Chondrocyte (in vitro differentiated cells): ENCODE measurements around the gene ADAMTS14. TPM values are rescaled to one million over a fixed set of nuclear protein-coding genes. Genes with fewer than 3 reads are reported as not detected.

Experiments
- DNase-seq: peaks from one replicate; pipeline ENCODE4 v3.0.0; 2021; ENCODE audit warnings: mixed read lengths, low spot score
- H3K27ac Mint-ChIP-seq: one replicate; pipeline ENCODE4 v1.8.0; 2021; ENCODE audit warnings: mild to moderate bottlenecking, moderate library complexity, mixed read lengths; ENCODE audit not compliant: unreplicated experiment
- H3K27me3 Mint-ChIP-seq: 2 replicates; pipeline ENCODE4 v1.8.0; 2021; ENCODE audit warnings: low read depth, mixed read lengths
- H3K36me3 Mint-ChIP-seq: 2 replicates; pipeline ENCODE4 v1.8.0; 2021; ENCODE audit warnings: low read depth, mixed read lengths
- H3K4me1 Mint-ChIP-seq: 2 replicates; pipeline ENCODE4 v1.8.0; 2021; ENCODE audit warnings: low read depth, mild to moderate bottlenecking, mixed read lengths
- H3K4me3 Mint-ChIP-seq: one replicate; pipeline ENCODE4 v1.8.0; 2021; ENCODE audit warnings: mild to moderate bottlenecking, moderate library complexity, mixed read lengths; ENCODE audit not compliant: unreplicated experiment
- H3K9me3 Mint-ChIP-seq: 2 replicates; pipeline ENCODE4 v1.8.0; 2021; ENCODE audit warnings: low read depth, mixed read lengths
- total RNA-seq: library from RNA; stranded (reverse); gene quantifications from 3 replicates; pipeline ENCODE4 v1.2.1, GENCODE V29; 2021
- TF ChIP-seq, protein P1 (sequence below): fragments of 200-600 bp; sonication (generic); IDR thresholded peaks from 2 replicates; pipeline ENCODE4 v1.5.0; 2021; ENCODE audit warnings: antibody characterized with exemption, mild to moderate bottlenecking, moderate library complexity

ADAMTS14 gene
- total RNA-seq, 1 donor from 2014 or later: 7.7 TPM

DNA sequence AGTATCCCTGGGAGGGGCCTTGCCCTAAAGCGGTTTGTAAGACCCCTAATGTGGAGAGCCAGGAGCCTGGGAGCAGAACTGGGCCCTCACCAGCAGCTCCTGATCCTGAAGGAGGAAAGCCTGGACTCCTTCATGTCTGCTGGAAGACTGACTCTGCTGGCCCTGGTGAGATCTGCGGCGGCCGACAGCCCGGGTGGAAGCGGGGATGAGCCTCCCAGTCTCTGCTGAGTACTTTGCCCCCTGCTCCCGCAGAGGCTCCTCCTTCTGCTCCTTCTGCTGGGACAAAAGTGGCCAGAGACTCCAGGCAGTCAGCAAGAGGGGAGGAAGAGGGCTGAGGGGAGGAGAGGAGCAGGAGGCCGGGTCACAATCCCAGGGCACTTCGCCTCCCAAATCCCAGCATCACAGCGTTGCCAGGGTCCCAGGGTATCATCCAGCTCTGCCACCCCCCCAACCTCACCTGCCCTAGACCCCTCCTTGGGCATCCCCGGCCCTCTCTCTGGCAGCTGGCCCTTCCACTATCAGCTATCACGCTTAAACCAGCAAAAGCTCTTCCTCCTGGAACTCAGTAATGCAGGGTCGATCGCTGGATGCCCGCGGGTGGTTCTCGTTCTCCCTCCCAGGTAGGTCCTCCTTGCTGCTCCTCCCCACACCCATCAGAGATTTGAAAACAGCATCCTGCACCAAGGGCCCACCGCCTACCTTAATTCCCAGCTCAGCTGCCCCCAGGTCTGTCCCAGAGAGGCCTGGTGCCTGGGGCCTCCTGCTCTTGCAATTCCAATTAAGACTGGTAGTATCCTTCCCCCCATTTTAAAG lies 105.0 kb downstream of the ADAMTS14 start:
- Mint-ChIP-seq H3K4me1 (no peaks in the 10 kb centered on the region), H3K4me3 (no peak overlapping the region), H3K9me3 (no peaks in the 10 kb centered on the region), H3K27me3 (no peaks in the 10 kb centered on the region), H3K36me3 (no peaks in the 10 kb centered on the region), H3K27ac (no peak overlapping the region)
- no peak for DNase-seq
- TF ChIP-seq, protein P1, sequence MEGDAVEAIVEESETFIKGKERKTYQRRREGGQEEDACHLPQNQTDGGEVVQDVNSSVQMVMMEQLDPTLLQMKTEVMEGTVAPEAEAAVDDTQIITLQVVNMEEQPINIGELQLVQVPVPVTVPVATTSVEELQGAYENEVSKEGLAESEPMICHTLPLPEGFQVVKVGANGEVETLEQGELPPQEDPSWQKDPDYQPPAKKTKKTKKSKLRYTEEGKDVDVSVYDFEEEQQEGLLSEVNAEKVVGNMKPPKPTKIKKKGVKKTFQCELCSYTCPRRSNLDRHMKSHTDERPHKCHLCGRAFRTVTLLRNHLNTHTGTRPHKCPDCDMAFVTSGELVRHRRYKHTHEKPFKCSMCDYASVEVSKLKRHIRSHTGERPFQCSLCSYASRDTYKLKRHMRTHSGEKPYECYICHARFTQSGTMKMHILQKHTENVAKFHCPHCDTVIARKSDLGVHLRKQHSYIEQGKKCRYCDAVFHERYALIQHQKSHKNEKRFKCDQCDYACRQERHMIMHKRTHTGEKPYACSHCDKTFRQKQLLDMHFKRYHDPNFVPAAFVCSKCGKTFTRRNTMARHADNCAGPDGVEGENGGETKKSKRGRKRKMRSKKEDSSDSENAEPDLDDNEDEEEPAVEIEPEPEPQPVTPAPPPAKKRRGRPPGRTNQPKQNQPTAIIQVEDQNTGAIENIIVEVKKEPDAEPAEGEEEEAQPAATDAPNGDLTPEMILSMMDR: no peak

DNA sequence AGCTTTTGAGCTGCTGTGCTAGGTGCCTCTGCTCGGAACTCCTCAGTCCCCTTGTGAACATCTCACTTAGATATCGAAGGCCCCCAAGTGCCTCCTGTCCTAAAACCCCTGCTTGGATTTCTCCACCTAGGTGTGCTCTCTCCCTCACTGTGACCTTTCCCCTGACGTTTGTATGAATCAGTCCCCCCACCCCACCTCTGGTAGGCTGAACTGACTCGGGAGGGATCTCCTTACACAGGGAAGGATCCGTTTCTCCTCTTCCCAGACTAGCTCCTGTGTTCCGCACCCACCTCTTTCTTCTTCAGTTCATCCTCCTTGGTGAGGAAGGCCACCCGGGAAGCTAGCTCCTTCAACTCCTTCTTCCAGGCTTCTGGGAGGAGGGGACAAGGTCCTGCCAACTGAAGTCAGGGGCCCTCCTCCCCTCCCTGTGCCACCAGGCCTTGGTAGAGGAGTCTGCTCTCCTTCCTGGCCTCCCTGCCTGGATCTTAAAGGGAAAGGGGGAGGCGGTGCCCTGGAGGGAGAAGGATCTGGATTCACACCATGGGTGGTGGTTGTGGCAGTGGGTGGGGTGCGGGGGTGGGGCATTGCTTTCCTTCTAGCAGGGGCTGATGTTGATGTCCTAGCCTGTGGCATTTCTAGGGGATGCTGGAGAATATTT lies 106.1 kb downstream of the ADAMTS14 start:
- no peaks in the 10 kb centered on the region for H3K9me3 Mint-ChIP-seq
- TF ChIP-seq, protein P1: no peak
- H3K4me3 Mint-ChIP-seq: no peak overlapping the region
- H3K27me3 Mint-ChIP-seq: no peaks in the 10 kb centered on the region
- no peaks in the 10 kb centered on the region for H3K4me1 Mint-ChIP-seq
- no peak overlapping the region for H3K27ac Mint-ChIP-seq
- DNase-seq: no peak
- no peaks in the 10 kb centered on the region for H3K36me3 Mint-ChIP-seq

DNA sequence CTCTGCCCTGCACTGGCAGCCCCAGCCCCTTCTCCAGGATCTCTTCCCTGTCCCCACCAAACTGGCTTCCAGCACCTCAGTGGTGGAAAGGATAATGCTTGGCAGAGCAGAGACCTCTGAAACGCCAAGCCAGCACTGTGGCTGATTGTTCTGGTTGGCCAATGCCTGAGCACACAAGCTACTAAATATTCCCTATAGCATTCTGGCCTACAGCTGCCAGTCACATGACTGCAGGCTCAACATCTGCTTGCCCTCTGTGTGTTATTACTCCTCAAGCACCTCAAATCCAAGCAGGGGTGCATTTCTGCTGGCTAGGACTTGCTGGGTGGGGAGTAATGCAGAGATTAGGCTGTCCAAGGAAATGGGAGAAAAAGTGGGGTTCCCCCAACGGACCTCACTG lies 106.8 kb downstream of the ADAMTS14 start:
- Mint-ChIP-seq H3K27me3 (no peaks in the 10 kb centered on the region), H3K4me3 (no peak overlapping the region), H3K9me3 (no peaks in the 10 kb centered on the region), H3K36me3 (no peaks in the 10 kb centered on the region), H3K4me1 (no peaks in the 10 kb centered on the region), H3K27ac (no peak overlapping the region)
- DNase-seq: no peak
- TF ChIP-seq, protein P1: no peak

DNA sequence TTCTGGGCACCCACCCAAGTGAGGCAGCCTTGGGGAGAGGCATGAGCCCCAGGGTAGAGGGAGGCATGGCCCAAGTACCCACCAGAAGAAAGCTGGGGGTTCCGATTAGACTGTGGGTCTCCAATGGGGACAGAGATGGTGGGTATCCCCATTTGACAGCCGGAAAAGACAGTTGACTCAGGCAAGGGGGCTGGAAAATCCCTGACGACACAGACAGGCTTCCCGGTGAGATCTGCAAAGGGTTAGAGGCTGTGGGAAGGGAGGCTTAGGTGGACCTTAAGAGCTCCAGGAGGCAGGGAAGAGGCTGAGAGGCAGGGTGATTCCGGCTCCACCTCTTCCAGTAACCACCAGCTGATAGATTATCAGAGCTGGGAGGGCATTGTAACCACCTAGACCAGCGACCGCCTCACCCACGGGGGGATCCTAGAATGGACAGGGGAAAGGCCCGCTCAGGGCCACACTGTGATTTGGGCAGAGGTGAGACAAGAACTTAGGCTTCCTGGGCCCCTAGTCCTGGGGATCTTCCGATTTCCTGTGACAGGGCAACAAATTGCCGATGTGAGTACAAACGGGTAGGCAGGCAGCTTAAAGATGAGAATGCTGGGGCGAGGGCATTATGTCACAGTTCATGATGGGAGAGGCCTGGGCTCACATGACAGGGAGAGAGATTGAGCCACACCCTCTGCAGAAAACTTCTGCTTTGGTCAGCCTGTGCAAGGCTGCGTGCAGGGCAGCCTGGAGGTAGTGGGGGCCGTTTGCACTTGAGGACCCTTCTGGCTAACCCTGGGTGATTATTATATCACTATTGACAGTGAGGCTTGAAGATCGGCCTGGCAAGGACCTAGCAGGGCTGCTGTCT lies 107.4 kb downstream of the ADAMTS14 start:
- no peaks in the 10 kb centered on the region for H3K9me3 Mint-ChIP-seq
- no peaks in the 10 kb centered on the region for H3K36me3 Mint-ChIP-seq
- no peaks in the 10 kb centered on the region for H3K27me3 Mint-ChIP-seq
- H3K4me1 Mint-ChIP-seq: no peaks in the 10 kb centered on the region
- H3K27ac Mint-ChIP-seq: no peak overlapping the region
- TF ChIP-seq, protein P1: no peak
- H3K4me3 Mint-ChIP-seq: no peak overlapping the region
- DNase-seq: no peak

DNA sequence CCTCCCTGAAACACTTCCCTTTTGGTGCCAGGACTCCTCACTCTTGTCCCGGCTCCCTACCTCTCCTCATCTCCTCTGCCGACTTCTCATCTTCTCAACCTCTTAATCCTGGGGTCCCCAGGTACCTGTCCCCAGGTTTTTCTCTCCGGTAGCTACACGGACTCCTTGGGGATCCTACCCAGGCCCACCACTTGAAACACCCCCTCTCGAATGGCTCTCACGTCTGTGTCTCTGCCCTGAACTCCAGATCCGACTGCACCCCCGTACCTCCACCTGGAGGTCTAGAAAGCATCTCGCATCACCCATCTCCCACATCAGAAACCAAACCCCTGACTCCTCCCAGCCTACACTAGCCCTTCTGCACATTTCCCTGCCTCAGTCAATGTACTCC lies 108.1 kb downstream of the ADAMTS14 start:
- DNase-seq: no peak
- no peaks in the 10 kb centered on the region for H3K4me1 Mint-ChIP-seq
- H3K9me3 Mint-ChIP-seq: no peaks in the 10 kb centered on the region

More for the DNA sequence above, 108.1 kb downstream of the ADAMTS14 start:
- Mint-ChIP-seq H3K27ac (no peak overlapping the region), H3K4me3 (no peak overlapping the region), H3K27me3 (no peaks in the 10 kb centered on the region), H3K36me3 (no peaks in the 10 kb centered on the region)
- TF ChIP-seq, protein P1: no peak
